HG03469 (cell line): Measurements from ENCODE around the gene IFT74.

ENCODE experiments used
- ATAC-seq: cut with Tn5 transposase; IDR thresholded peaks from one replicate; pipeline ENCODE4 v1.9.1; 2021; ENCODE audit warnings: mild to moderate bottlenecking, moderate library complexity, moderate number of reproducible peaks; ENCODE audit not compliant: unreplicated experiment

The IFT74 gene

GRCh38 chr9:26955921-26956859 lies at the start of gene IFT74:
Gene IFT74, plus strand, starts transcription at chr9:26956412. Its CDS starts 5,556 bp downstream, at chr9:26961968.
- peak; percentile 91 for ATAC-seq

GRCh38 chr9:26913138-26913668 lies 43.0 kb upstream of the IFT74 start:
- ATAC-seq, result no peak

- ATAC-seq, result no peak
Observed at GRCh38 chr9:26919698-26920097, 36.5 kb upstream of the IFT74 start.

- no peak for ATAC-seq
Observed at GRCh38 chr9:26925609-26926008, 30.6 kb upstream of the IFT74 start.

- ATAC-seq, result no peak
Observed at GRCh38 chr9:26928902-26929495, 27.2 kb upstream of the IFT74 start.

- no peak for ATAC-seq
Observed at GRCh38 chr9:26935847-26936246, 20.4 kb upstream of the IFT74 start.

GRCh38 chr9:26937816-26938371 lies 18.3 kb upstream of the IFT74 start:
- no peak for ATAC-seq

- no peak for ATAC-seq
Observed at GRCh38 chr9:26939955-26940711, 16.1 kb upstream of the IFT74 start.

- ATAC-seq, result no peak
Observed at GRCh38 chr9:26940779-26941178, 15.4 kb upstream of the IFT74 start.

- no peak for ATAC-seq
Observed at GRCh38 chr9:26945591-26945990, 10.6 kb upstream of the IFT74 start.

GRCh38 chr9:26946753-26947727 lies 9.2 kb upstream of the IFT74 start, which contains the start of gene PLAA:
Gene PLAA, minus strand, starts transcription at chr9:26947242. Its CDS starts 197 bp downstream, at chr9:26947045.
- peak; percentile 97 for ATAC-seq

- no peak for ATAC-seq
Observed at GRCh38 chr9:26947736-26948135, 8.5 kb upstream of the IFT74 start.

- ATAC-seq, result no peak
Observed at GRCh38 chr9:26949637-26950069, 6.6 kb upstream of the IFT74 start.

GRCh38 chr9:26950521-26950920 lies 5.7 kb upstream of the IFT74 start:
- no peak for ATAC-seq

GRCh38 chr9:26951794-26952193 lies 4.4 kb upstream of the IFT74 start:
- no peak for ATAC-seq

- peak; percentile 47 for ATAC-seq
Observed at GRCh38 chr9:26954050-26954508, 2.1 kb upstream of the IFT74 start.

GRCh38 chr9:26955222-26955903 lies 849 bp upstream of the IFT74 start:
- ATAC-seq, result peak; percentile 15

GRCh38 chr9:26956860-26957233 lies 635 bp downstream of the IFT74 start:
- no peak for ATAC-seq

GRCh38 chr9:26971721-26972120 lies 15.5 kb downstream of the IFT74 start:
- ATAC-seq, result no peak
